Stomach (tissue), 4 donors: ENCODE results near the gene KSR2.

Source experiments
- EP300 ChIP-seq: sonication (generic); formaldehyde crosslinking; IDR thresholded peaks from one replicate; pipeline ENCODE4 v1.6.1; 2017; ENCODE audit warnings: antibody characterized with exemption
- POLR2A ChIP-seq, 4 donors: fragments of 450-650 bp; IDR thresholded peaks; one replicate each; pipeline ENCODE4 v1.6.1; 2016; ENCODE audit warnings: antibody characterized with exemption in 4 of 4, control low read depth in 2 of 4, mild to moderate bottlenecking in 1 of 4, moderate library complexity in 1 of 4

DNA sequence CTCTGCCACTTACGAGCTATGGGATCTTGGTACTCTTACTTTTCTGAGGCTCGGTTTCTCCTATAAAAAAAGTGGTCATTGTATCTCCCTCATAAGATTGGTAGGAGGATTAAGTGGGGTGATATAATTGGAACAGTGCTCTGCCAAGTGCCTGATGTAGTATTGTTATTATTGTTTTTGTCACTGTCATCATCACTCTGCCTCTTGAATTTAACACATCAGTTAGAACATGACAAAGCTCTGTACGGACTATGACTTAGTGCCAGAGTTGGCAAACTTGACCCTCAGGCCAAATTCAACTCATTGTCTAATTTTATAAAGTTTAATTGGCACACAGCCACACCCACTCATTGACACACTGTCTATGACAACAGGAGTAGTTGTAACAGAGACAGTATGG lies 378.4 kb downstream of the KSR2 start:
- TF ChIP-seq POLR2A (IDR thresholded peaks at IDR 0.05) (no peak), EP300 (no peak)
